Measurements from ENCODE around the gene GPC5. TPM values are rescaled to one million over a fixed set of nuclear protein-coding genes. Genes with fewer than 3 reads are reported as not detected.

The GPC5 gene
- total and polyA plus RNA-seq, 9 donors: 0.10 to 1.5 (median 0.38) TPM

DNA sequence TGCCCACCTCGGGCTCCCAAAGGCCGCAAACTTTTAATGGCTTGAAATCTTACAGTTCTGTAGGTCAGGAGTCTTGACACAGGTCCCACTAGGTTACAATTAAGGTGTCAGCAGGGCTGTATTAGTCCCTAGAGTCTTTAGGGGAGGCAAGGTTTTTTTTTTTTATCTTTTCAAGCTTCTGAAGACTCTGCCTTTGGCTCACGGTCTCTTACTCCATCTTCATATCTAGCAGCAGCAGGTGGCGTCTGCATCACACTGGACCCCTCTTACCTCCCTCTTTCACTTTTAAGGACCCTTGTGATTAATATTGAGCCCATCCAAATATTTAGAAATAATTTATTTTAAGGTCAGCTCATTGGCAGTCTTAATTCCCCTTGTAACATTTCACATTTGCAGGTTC lies 39.3 kb upstream of the GPC5 start:
- no peak overlapping the region for H3K27ac ChIP-seq
- H3K36me3 ChIP-seq: no peaks in the 10 kb centered on the region
- H3K27me3 ChIP-seq: no peaks in the 10 kb centered on the region
- TF ChIP-seq POLR2A (IDR thresholded peaks at IDR 0.05) (no peak), EP300 (IDR thresholded peaks at IDR 0.05) (no peak)
- TF ChIP-seq, protein P1, sequence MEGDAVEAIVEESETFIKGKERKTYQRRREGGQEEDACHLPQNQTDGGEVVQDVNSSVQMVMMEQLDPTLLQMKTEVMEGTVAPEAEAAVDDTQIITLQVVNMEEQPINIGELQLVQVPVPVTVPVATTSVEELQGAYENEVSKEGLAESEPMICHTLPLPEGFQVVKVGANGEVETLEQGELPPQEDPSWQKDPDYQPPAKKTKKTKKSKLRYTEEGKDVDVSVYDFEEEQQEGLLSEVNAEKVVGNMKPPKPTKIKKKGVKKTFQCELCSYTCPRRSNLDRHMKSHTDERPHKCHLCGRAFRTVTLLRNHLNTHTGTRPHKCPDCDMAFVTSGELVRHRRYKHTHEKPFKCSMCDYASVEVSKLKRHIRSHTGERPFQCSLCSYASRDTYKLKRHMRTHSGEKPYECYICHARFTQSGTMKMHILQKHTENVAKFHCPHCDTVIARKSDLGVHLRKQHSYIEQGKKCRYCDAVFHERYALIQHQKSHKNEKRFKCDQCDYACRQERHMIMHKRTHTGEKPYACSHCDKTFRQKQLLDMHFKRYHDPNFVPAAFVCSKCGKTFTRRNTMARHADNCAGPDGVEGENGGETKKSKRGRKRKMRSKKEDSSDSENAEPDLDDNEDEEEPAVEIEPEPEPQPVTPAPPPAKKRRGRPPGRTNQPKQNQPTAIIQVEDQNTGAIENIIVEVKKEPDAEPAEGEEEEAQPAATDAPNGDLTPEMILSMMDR (IDR thresholded peaks at IDR 0.05): no peak
- intact Hi-C loops (cut with DNase I): no loop called here
- WGBS, 3 donors: 65 to 71% (median 67%) methylated on average over 4 of the region's 4 CpGs
- H3K4me1 ChIP-seq (ENCODE audit: insufficient read depth): no peaks in the 10 kb centered on the region
- no peak for DNase-seq
- H3K9me3 ChIP-seq: no peaks in the 10 kb centered on the region
- no peak overlapping the region for H3K4me3 ChIP-seq

DNA sequence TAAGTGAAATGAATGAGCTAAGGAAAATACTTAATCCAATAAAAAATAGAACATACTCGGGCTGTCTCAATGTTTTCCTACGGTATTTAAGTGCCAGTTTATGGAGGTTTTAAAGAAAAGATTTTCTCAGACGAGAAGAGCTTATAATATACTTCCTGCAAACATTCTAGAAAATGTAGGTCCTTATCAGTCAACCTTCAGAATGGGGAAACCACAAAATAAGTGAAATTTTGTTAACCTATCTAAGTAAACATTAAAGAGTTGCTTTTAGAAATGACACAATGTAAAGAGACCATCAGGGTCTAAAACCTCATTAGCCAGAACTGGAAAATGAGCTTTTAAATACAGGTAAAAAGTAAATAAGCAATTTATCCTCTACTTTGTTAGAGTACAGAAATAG lies 38.8 kb upstream of the GPC5 start:
- no peak for DNase-seq
- no peaks in the 10 kb centered on the region for H3K4me1 ChIP-seq (ENCODE audit: insufficient read depth)
- 45 to 51% (median 50%) methylated on average over 3 of the region's 3 CpGs for WGBS, 3 donors
- H3K9me3 ChIP-seq: no peaks in the 10 kb centered on the region
- intact Hi-C loops (cut with DNase I): no loop called here
- no peaks in the 10 kb centered on the region for H3K27me3 ChIP-seq
- H3K36me3 ChIP-seq: no peaks in the 10 kb centered on the region
- H3K4me3 ChIP-seq: no peak overlapping the region
- TF ChIP-seq POLR2A (IDR thresholded peaks at IDR 0.05) (no peak), EP300 (IDR thresholded peaks at IDR 0.05) (no peak)
- TF ChIP-seq, protein P1 (IDR thresholded peaks at IDR 0.05): no peak
- no peak overlapping the region for H3K27ac ChIP-seq

DNA sequence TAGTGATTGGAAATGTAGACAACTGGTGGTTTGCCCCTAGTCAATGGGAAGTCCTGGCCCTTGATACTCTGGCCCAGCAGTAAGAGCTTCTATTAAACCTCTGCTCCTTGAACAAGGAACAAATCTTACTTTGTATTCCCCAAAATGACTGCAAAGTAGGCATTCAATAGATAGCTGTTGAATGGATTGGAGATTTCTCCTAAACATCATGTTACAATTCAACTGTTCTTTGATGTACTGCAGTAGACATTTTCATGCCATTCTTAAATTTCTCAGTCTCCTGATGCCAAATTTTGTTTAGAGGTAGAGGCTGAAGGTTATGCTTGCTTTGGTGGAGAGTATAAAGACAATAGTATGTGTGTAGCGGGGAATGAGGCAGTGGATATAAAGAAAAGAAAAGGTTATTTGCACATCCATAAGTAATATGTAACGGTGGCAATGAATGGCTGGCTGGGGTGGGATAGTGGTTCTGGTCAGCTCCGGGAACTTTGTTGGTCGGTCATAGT lies 38.1 kb upstream of the GPC5 start:
- Histone ChIP-seq H3K27me3 (no peaks in the 10 kb centered on the region), H3K36me3 (no peaks in the 10 kb centered on the region), H3K27ac (no peak overlapping the region), H3K4me3 (no peak overlapping the region), H3K4me1 (ENCODE audit: insufficient read depth) (no peaks in the 10 kb centered on the region), H3K9me3 (no peaks in the 10 kb centered on the region)
- TF ChIP-seq, protein P1 (IDR thresholded peaks at IDR 0.05): no peak
- TF ChIP-seq POLR2A (IDR thresholded peaks at IDR 0.05) (no peak), EP300 (IDR thresholded peaks at IDR 0.05) (no peak)
- no peak for DNase-seq
- WGBS, 3 donors: 81 to 83% (median 82%) methylated on average over 4 of the region's 4 CpGs
- intact Hi-C loops (cut with DNase I): no loop called here

DNA sequence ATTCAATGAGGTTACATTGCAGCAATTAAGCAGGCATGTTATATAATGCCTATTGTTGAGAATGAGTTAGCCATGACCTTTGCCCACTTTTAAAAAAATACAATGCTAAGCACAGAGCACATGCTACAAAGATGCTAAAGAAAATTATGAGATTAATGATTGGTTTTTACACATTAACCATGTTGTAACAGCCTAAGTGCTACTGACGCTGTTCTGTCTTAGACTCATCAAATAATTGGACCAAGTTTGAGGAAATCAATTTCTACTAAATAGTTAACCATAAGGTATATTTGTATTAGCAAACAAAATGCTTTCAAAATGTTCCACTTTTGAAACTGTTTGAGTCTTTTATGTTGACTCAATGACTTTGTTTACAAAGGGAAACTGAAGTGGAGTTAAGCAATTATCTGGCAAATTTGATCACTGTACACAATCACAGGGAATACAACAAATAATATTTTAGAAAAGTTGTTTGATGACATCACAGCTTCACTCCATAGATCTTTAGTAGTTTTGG lies 36.6 kb upstream of the GPC5 start:
- no peak overlapping the region for H3K27ac ChIP-seq
- TF ChIP-seq EP300 (IDR thresholded peaks at IDR 0.05) (no peak), POLR2A (IDR thresholded peaks at IDR 0.05) (no peak)
- TF ChIP-seq, protein P1 (IDR thresholded peaks at IDR 0.05): no peak
- 90 to 95% (median 92%) methylated on average over 1 of the region's 1 CpG for WGBS, 3 donors
- no peak for DNase-seq
- H3K4me3 ChIP-seq: no peak overlapping the region
- H3K27me3 ChIP-seq: no peaks in the 10 kb centered on the region
- no peaks in the 10 kb centered on the region for H3K4me1 ChIP-seq (ENCODE audit: insufficient read depth)
- intact Hi-C loops (cut with DNase I): no loop called here
- H3K36me3 ChIP-seq: no peaks in the 10 kb centered on the region
- no peaks in the 10 kb centered on the region for H3K9me3 ChIP-seq

All from ovary (tissue), 9 donors.